NOMO-1 treated with dmso at 0.1 percent for 144 hours (cell line): ENCODE measurements around the gene CWF19L2.

Experiments
- DNase-seq: peaks from one replicate; lab custom pipeline; 2025; ENCODE audit not compliant: unreplicated experiment; lab: John Stamatoyannopoulos, UW

The CWF19L2 gene

DNA sequence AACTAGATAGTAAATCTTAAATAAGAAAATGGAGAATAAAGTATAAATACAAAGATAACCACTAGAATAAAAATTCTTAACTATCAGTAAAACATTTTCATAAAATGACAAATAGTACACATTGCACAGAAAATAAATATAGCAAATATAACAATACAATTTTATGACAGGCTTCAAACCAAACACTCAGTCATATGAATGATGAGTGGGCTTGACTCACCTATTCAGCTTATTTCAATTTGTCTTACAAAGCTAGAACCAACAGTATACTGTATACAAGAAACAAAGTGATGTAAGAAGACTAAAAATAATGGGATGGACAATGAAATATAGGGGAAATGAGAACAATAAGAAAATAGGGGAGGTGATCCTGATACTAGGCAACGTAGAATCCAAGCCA is 141.2 kb downstream of the CWF19L2 start:
- DNase-seq = no peak

DNA sequence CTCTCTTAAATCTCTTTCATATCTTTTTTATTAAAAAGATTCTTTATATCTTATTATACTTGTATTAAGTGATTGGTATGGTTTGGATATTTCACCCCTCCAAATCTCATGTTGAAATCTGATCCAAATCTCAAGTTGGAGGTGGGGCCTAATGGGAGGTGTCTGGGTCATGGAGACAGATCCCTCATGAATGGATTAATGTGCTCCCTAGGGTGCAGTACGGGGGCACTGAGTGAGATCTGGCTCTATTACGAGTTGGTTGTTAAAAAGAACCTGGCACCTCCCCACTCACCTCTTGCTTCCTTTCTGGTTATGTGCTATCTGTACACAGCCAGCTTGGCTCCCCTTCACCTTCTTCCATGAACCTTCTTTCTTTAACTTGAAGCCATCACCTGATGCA is 149.6 kb downstream of the CWF19L2 start:
- DNase-seq = no peak

DNA sequence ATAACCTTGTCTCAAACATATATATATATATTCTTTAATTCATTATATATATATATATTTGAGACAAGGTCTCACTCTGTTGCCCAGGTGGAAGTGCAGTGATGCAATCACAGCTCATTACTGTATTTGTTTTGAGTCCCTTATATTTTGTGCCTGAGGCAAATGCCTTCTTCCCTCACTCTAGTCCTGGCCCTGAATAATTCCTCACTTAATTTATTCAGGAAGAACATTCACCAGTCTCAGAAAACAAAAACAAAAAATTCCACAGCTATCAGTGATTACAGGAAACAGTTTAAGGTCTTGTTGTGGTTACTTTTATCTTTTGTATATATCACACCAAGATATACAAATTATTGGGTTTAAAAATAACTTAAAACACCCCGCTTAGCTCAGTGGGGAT is 155.7 kb downstream of the CWF19L2 start:
- no peak for DNase-seq

DNA sequence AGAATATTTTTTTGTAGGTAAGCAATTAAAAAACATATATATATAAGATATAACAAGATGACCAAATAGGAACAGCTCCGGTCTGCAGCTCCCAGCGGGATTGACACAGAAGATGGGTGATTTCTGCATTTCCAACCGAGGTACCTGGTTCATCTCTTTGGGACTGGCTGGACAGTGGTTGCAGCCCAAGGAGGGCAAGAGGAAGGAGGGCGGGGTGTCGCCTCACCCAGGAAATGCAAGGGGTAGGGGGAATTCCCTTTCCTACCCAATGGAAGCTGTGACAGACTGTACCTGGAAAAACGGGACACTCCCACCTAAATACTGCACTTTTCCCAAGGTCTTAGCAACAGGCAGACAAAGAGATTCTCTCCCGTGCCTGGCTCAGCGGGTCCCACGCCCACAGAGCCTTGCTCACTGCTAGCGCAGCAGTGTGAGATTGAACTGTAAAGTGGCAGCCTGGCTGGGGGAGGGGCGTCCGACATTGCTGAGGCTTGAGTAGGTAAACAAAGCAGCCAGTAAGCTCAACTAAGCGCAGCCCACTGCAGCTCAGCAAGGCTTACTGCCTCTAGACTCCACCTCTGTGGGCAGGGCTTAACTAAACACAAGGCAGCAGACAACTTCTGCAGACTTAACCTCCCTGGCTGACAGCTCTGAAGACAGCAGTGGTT is 163.8 kb downstream of the CWF19L2 start:
- DNase-seq = no peak

DNA sequence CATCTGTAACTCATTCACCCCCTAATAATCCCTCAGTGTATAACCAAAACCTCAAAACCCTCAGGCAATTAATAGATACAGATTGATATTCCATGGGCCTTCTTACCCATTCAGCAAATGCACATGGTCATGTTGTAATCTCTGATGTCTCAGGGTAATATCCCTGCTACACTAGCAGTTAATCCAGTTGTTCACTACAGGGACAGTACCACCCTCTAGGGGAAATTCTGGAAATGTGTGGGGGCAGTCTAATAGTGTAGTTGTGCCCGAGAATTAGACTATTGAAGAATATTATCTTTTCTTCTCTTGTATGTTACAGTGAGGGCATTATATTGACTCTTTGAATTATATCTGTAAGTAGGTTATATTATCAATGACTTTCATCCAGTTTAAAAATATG is 175.4 kb downstream of the CWF19L2 start:
- no peak for DNase-seq
